DOHH2 (cell line): Measurements from ENCODE around the gene TRMU.

ENCODE experiments used
- H3F3A ChIP-seq: fragments of 200-600 bp; sonication (generic), shearing (Covaris generic); 2 replicates; pipeline ENCODE4 v1.6.0; 2016; ENCODE audit warnings: antibody characterized with exemption, mild to moderate bottlenecking; ENCODE audit not compliant: control insufficient read depth, insufficient read depth
- H3K27ac ChIP-seq: fragments of 200-600 bp; sonication (generic); 2 replicates; pipeline ENCODE4 v1.5.1; 2014; ENCODE audit warnings: low read depth, mild to moderate bottlenecking, low read length, moderate library complexity
- H3K27me3 ChIP-seq: fragments of 200-600 bp; sonication (generic); 2 replicates; pipeline ENCODE4 v1.6.1; 2014; ENCODE audit warnings: mild to moderate bottlenecking, low read length, mixed read lengths; ENCODE audit not compliant: control insufficient read depth
- H3K36me3 ChIP-seq: fragments of 200-600 bp; sonication (generic); 2 replicates; pipeline ENCODE4 v1.6.1; 2014; ENCODE audit warnings: mild to moderate bottlenecking, low read length, moderate library complexity, mixed read lengths; ENCODE audit not compliant: control insufficient read depth
- H3K4me1 ChIP-seq: fragments of 200-600 bp; sonication (generic); 2 replicates; pipeline ENCODE4 v1.6.1; 2014; ENCODE audit warnings: mild to moderate bottlenecking, low read length, mixed read lengths; ENCODE audit not compliant: control insufficient read depth
- H3K4me2 ChIP-seq: fragments of 200-600 bp; sonication (generic); 2 replicates; pipeline ENCODE4 v1.6.0; 2014; ENCODE audit warnings: mild to moderate bottlenecking, low read length, moderate library complexity
- H3K4me3 ChIP-seq: fragments of 200-600 bp; sonication (generic); 2 replicates; pipeline ENCODE4 v1.5.1; 2014; ENCODE audit warnings: mild to moderate bottlenecking, low read length, mixed read lengths
- H3K79me2 ChIP-seq: fragments of 200-600 bp; sonication (generic); 2 replicates; pipeline ENCODE4 v1.6.1; 2014; ENCODE audit warnings: mild to moderate bottlenecking, low read length, mixed read lengths; ENCODE audit not compliant: control insufficient read depth
- H3K9me2 ChIP-seq: fragments of 200-600 bp; sonication (generic); replicated peaks from 2 replicates; pipeline ENCODE4 v1.6.1; 2014; ENCODE audit warnings: mild to moderate bottlenecking, low read length, mixed read lengths; ENCODE audit not compliant: control insufficient read depth
- H3K9me3 ChIP-seq: fragments of 200-600 bp; sonication (generic); 2 replicates; pipeline ENCODE4 v1.6.1; 2014; ENCODE audit warnings: antibody characterized with exemption, low read length, mixed read lengths; ENCODE audit not compliant: control insufficient read depth, insufficient read depth
- H4K20me1 ChIP-seq: fragments of 200-600 bp; sonication (generic); 2 replicates; pipeline ENCODE4 v1.6.0; 2014; ENCODE audit warnings: low read depth, mild to moderate bottlenecking, antibody characterized with exemption, low read length, moderate library complexity; ENCODE audit not compliant: control insufficient read depth, insufficient read depth
- EZH2phosphoT487 ChIP-seq: fragments of 200-600 bp; sonication (generic); IDR thresholded peaks from 2 replicates; pipeline ENCODE4 v1.6.1; 2017; ENCODE audit warnings: borderline replicate concordance, mild to moderate bottlenecking, antibody characterized with exemption, low read length, moderate library complexity, mixed read lengths
- TF ChIP-seq, protein P1 (sequence below): fragments of 200-600 bp; sonication (generic); IDR thresholded peaks from one replicate; pipeline ENCODE4 v1.5.1; 2014; ENCODE audit warnings: antibody characterized with exemption, mild to moderate bottlenecking, low read depth, low read length; ENCODE audit not compliant: poor library complexity, severe bottlenecking

Gene TRMU

DNA sequence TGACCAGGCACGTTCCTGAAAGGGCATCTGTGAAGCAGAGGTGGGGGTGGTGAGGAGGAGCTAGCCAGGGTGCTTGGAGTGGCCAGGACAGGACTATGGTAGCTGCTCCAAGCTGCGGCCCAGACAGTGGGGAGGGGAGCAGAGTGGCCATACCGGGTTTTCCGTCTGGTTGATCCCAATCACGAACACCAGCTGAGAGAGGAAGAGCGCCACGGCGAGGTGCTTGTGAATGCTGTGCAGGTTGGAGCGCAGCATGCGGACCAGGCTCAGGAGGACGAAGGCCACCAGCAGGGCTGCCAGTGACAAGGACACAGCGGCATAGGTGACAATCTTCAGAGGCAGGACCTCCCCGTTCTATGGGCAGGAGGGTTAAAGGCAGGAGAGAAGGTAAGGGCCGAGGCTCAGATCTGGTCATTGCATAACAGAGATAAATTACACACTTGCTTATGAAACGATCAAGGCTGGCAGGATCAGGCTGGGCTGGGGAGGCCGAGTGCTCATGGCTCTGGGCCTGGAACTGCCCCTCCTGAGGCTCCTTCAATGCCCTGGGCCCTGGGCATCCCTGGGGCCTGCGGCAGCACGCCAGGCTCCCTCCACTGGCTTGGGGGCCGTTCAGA is 41.5 kb downstream of the TRMU start:
- Histone ChIP-seq H3K27me3 (no peaks in the 10 kb centered on the region), H3K27ac (no peak overlapping the region), H3K4me1 (no peaks in the 10 kb centered on the region), H3K9me2 (no peaks in the 10 kb centered on the region), H3K36me3 (no peaks in the 10 kb centered on the region), H3K4me2 (no peak overlapping the region), H3K9me3 (peaks cover 8% of the 10 kb centered on the region; the same call in 1 of the 2 replicates), H3K79me2 (no peaks in the 10 kb centered on the region), H3K4me3 (no peak overlapping the region), H3F3A (no peaks in the 10 kb centered on the region), H4K20me1 (no peaks in the 10 kb centered on the region)
- no peak for TF ChIP-seq EZH2phosphoT487
- TF ChIP-seq, protein P1, sequence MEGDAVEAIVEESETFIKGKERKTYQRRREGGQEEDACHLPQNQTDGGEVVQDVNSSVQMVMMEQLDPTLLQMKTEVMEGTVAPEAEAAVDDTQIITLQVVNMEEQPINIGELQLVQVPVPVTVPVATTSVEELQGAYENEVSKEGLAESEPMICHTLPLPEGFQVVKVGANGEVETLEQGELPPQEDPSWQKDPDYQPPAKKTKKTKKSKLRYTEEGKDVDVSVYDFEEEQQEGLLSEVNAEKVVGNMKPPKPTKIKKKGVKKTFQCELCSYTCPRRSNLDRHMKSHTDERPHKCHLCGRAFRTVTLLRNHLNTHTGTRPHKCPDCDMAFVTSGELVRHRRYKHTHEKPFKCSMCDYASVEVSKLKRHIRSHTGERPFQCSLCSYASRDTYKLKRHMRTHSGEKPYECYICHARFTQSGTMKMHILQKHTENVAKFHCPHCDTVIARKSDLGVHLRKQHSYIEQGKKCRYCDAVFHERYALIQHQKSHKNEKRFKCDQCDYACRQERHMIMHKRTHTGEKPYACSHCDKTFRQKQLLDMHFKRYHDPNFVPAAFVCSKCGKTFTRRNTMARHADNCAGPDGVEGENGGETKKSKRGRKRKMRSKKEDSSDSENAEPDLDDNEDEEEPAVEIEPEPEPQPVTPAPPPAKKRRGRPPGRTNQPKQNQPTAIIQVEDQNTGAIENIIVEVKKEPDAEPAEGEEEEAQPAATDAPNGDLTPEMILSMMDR = no peak

DNA sequence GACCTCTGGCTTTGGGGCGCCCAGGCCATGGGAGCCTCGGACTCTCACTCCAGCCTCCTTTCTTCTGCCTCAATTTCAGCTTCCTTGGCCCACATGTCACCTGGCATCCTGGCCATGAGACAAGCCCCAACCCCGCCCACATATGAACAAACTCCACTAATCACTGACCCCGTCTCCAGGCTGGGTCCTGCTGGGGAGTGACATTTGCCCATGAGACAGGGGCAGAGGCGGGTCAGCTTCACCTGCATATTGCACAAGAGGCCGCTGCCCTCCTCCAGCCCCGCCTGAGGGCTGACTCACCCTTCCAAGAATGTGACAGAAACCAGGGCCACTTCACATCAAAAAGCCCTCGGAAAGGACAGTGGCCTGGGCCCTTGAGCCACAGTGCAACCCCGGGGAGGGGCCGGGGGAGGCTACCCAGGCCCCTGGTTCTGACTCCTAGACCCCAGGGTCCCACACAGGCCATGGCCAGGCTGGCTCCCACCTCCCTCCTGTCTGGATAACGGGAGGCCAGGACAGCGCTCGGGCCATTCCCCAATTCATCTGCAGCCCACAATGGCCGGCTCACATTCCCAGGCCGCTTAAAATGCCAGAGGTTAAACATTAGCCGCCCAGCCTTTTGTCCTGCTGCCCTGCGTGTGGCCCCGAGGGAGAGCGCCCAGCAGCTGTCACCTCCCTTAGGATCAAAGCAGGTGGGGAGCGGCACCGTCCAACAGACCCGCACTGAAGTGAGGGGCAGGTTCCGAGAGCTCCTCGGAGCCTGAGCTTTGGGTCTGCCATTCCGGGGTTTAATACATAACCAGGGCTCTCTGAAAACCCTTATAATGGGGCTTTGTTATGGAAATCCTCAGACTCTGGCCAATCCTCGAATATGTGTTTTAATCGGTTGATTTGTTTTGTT is 42.3 kb downstream of the TRMU start:
- no peak overlapping the region for H3K4me3 ChIP-seq

DNA sequence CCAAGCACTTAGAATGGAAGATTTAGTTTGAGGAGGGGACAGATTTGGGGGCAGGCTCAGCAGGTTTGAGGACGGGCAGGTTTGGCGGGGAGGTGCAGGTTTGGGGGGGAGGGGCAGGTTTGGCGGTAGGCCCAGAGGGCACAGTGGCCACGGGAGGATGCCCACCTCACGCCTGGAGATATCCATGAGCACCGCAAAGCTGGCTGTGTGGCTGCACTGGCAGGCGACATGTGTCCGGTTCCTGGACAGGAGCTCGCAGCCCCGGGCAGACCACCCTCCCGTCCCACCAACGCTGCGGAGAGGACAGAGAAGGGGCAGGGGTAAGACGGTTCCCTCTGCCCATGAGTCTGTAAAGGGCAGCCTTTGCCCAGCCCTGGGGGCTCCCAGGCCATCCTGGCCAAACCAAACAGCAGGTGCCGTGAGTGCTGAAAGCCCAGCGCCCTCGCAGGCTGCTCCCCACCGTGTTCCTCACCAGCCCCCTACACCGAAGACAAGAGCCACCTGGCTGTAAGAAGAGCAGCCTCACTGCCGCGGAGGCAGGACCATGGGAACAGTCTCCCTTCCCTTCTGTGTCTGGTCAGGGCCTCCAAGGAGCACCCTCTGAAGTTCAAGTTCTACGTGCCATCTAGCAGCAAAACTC is 43.0 kb downstream of the TRMU start:
- Histone ChIP-seq H3K27ac (no peak overlapping the region), H3K9me3 (peaks cover 8% of the 10 kb centered on the region; the same call in 1 of the 2 replicates), H3K36me3 (no peaks in the 10 kb centered on the region), H3K4me1 (no peaks in the 10 kb centered on the region), H3K27me3 (no peaks in the 10 kb centered on the region), H4K20me1 (no peaks in the 10 kb centered on the region), H3K9me2 (no peaks in the 10 kb centered on the region), H3K79me2 (no peaks in the 10 kb centered on the region), H3K4me3 (no peak overlapping the region), H3F3A (no peaks in the 10 kb centered on the region), H3K4me2 (no peak overlapping the region)
- TF ChIP-seq EZH2phosphoT487 = no peak
- TF ChIP-seq, protein P1 = no peak

More for the DNA sequence above, 42.3 kb downstream of the TRMU start:
- no peaks in the 10 kb centered on the region for H4K20me1 ChIP-seq
- no peak overlapping the region for H3K4me2 ChIP-seq
- peaks cover 8% of the 10 kb centered on the region; the same call in 1 of the 2 replicates for H3K9me3 ChIP-seq
- H3K4me1 ChIP-seq = no peaks in the 10 kb centered on the region
- TF ChIP-seq, protein P1 = no peak
- TF ChIP-seq EZH2phosphoT487 = no peak
- H3K79me2 ChIP-seq = no peaks in the 10 kb centered on the region
- no peaks in the 10 kb centered on the region for H3K9me2 ChIP-seq
- H3K36me3 ChIP-seq = no peaks in the 10 kb centered on the region
- H3K27me3 ChIP-seq = no peaks in the 10 kb centered on the region
- H3F3A ChIP-seq = no peaks in the 10 kb centered on the region
- no peak overlapping the region for H3K27ac ChIP-seq
